GM12878 (cell line): ENCODE data around the gene SLC3A2. TPM values are rescaled to one million over a fixed set of nuclear protein-coding genes. Genes with fewer than 3 reads are reported as not detected.

Experiments used
- ATAC-seq: fragments of 200-7000 bp; cut with Tn5 transposase; 3 replicates; pipeline ENCODE4 v1.9.1; 2020; ENCODE audit warnings: mild to moderate bottlenecking, moderate library complexity
- BruUV-seq: library from RNA; stranded (reverse); fragments of 400-500 nt; replicated peaks from 2 replicates; lab custom pipeline; 2021; lab: Mats Ljungman, UMichigan
- CTCF ChIA-PET: fragments of 300-600 bp; sonication (Branson Sonifier 250); formaldehyde crosslinking; extraction: SDS; loops from one replicate; lab custom pipeline; 2021; ENCODE audit warnings: inconsistent platforms; lab: Yijun Ruan, JAX
- POLR2A ChIA-PET: fragments of 350-600 bp; formaldehyde crosslinking; extraction: SDS; loops from one replicate; lab custom pipeline; 2021; ENCODE audit warnings: inconsistent platforms; lab: Charles Lee
- RAD21 ChIA-PET: fragments of 300-600 bp; sonication (Branson Sonifier 250); formaldehyde crosslinking; loops from one replicate; lab custom pipeline; 2023; ENCODE audit warnings: antibody characterized with exemption; ENCODE audit not compliant: unreplicated experiment; lab: Charles Lee
- SMC1A ChIA-PET: fragments of 300-600 bp; sonication (Branson Sonifier 250); formaldehyde crosslinking; loops from one replicate; lab custom pipeline; 2023; ENCODE audit not compliant: unreplicated experiment, uncharacterized antibody; lab: Charles Lee
- DNase-seq: peaks from one replicate; pipeline ENCODE4 v3.0.0-alpha.2; 2011; ENCODE audit warnings: low read depth, low spot score
- FAIRE-seq: peaks from 3 replicates; lab custom pipeline; 2011; peaks lifted over from hg19 to GRCh38; lab: Jason Lieb, UNC
- H2AFZ ChIP-seq: 2 replicates; pipeline ENCODE4 v1.6.0; 2011; ENCODE audit warnings: low read depth, low read length, control low read depth; ENCODE audit not compliant: control insufficient read depth
- H3K27ac ChIP-seq: 2 replicates; pipeline ENCODE4 v1.5.1; 2011; ENCODE audit warnings: control low read depth; ENCODE audit not compliant: control insufficient read depth, insufficient read depth
- H3K27me3 ChIP-seq, 2 experiments: replicated peaks in 1 of 2; 2 replicates each; pipeline versions ENCODE4 v1.6.0 to v1.6.1; 2011; ENCODE audit warnings: low read length in 1 of 2; ENCODE audit not compliant: control insufficient read depth in 2 of 2, insufficient read depth in 2 of 2
- H3K36me3 ChIP-seq, 2 experiments: 2 replicates each; pipeline ENCODE4 v1.5.1; 2011; ENCODE audit warnings: low read length in 1 of 2; ENCODE audit not compliant: control insufficient read depth in 2 of 2, insufficient read depth in 2 of 2
- H3K4me1 ChIP-seq: 2 replicates; pipeline ENCODE4 v1.6.1; 2011; ENCODE audit warnings: mild to moderate bottlenecking, low read length, moderate library complexity, mixed read lengths; ENCODE audit not compliant: control insufficient read depth, insufficient read depth
- H3K4me2 ChIP-seq: 2 replicates; pipeline ENCODE4 v1.6.0; 2011; ENCODE audit warnings: control low read depth; ENCODE audit not compliant: control insufficient read depth, insufficient read depth
- H3K4me3 ChIP-seq: fragments of 200-600 bp; sonication (generic); 2 replicates; pipeline ENCODE4 v1.5.1; 2016
- H3K79me2 ChIP-seq: 2 replicates; pipeline ENCODE4 v1.6.0; 2011; ENCODE audit warnings: low read length; ENCODE audit not compliant: control insufficient read depth, insufficient read depth
- H3K9ac ChIP-seq: 2 replicates; pipeline ENCODE4 v1.8.0; 2011; ENCODE audit warnings: low read length, control low read depth, mixed read lengths; ENCODE audit not compliant: control insufficient read depth, insufficient read depth
- H3K9me3 ChIP-seq: replicated peaks from 3 replicates; pipeline ENCODE4 v1.5.1; 2011; ENCODE audit warnings: mild to moderate bottlenecking, low read length; ENCODE audit not compliant: control insufficient read depth, insufficient read depth
- H4K20me1 ChIP-seq: 2 replicates; pipeline ENCODE4 v1.6.0; 2011; ENCODE audit not compliant: control insufficient read depth, insufficient read depth
- BRCA1 ChIP-seq: IDR thresholded peaks from 2 replicates; pipeline ENCODE4 v1.6.1; 2011; ENCODE audit warnings: low read depth, low read length, improper control_type of control experiment
- CBX5 ChIP-seq: sonication (generic); IDR thresholded peaks from 2 replicates; pipeline ENCODE4 v1.6.1; 2016; ENCODE audit warnings: low read depth, moderate library complexity, mild to moderate bottlenecking, inconsistent platforms
- CREM ChIP-seq: IDR thresholded peaks from 2 replicates; pipeline ENCODE4 v1.6.1; 2014; ENCODE audit warnings: antibody characterized with exemption, low read depth
- E4F1 ChIP-seq: fragments of 450-650 bp; IDR thresholded peaks from 2 replicates; pipeline ENCODE4 v1.6.1; 2018; ENCODE audit warnings: borderline replicate concordance, mild to moderate bottlenecking; ENCODE audit not compliant: partially characterized antibody
- FOS ChIP-seq: IDR thresholded peaks from 3 replicates; pipeline ENCODE4 v1.6.1; 2011; ENCODE audit warnings: borderline replicate concordance; ENCODE audit not compliant: insufficient read length; ENCODE audit errors: extremely low read depth
- HSF1 ChIP-seq: fragments of 150-350 bp; IDR thresholded peaks from 2 replicates; pipeline ENCODE4 v1.6.1; 2014; ENCODE audit warnings: mild to moderate bottlenecking, low read depth, low read length
- IKZF1 ChIP-seq: fragments of 450-650 bp; conservative IDR thresholded peaks from 2 replicates; pipeline ENCODE4 v1.6.1; 2017; ENCODE audit warnings: antibody characterized with exemption, mild to moderate bottlenecking
- IRF3 ChIP-seq: fragments of 450-650 bp; IDR thresholded peaks from 2 replicates; pipeline ENCODE4 v1.6.1; 2014; ENCODE audit warnings: mild to moderate bottlenecking
- JUNB ChIP-seq: IDR thresholded peaks from 2 replicates; pipeline ENCODE4 v1.6.1; 2016; ENCODE audit warnings: antibody characterized with exemption, mild to moderate bottlenecking
- NFYA ChIP-seq: IDR thresholded peaks from 2 replicates; pipeline ENCODE4 v1.6.1; 2011; ENCODE audit warnings: low read depth, mild to moderate bottlenecking, low read length, improper control_type of control experiment, borderline replicate concordance
- PAX5 ChIP-seq: IDR thresholded peaks from 2 replicates; pipeline ENCODE4 v1.6.1; 2011; ENCODE audit warnings: low read depth, low read length, borderline replicate concordance
- PML ChIP-seq: IDR thresholded peaks from 2 replicates; pipeline ENCODE4 v1.6.1; 2012; ENCODE audit warnings: low read length, inconsistent platforms
- POLR2AphosphoS2 ChIP-seq: IDR thresholded peaks from 2 replicates; pipeline ENCODE4 v1.6.1; 2011; ENCODE audit warnings: low read depth, mild to moderate bottlenecking, low read length, improper control_type of control experiment, moderate library complexity
- RUNX3 ChIP-seq: IDR thresholded peaks from 2 replicates; pipeline ENCODE4 v1.6.1; 2012; ENCODE audit warnings: low read length, inconsistent platforms
- SIX5 ChIP-seq: IDR thresholded peaks from 2 replicates; pipeline ENCODE4 v1.6.1; 2011; ENCODE audit warnings: mild to moderate bottlenecking, low read depth, low read length, moderate library complexity; ENCODE audit not compliant: severe bottlenecking
- SMAD5 ChIP-seq: IDR thresholded peaks from 2 replicates; pipeline ENCODE4 v1.6.1; 2016; ENCODE audit warnings: antibody characterized with exemption, low read depth
- SMARCA5 ChIP-seq: fragments of 450-650 bp; IDR thresholded peaks from 2 replicates; pipeline ENCODE4 v1.6.1; 2017; ENCODE audit warnings: mild to moderate bottlenecking
- ZBED1 ChIP-seq: IDR thresholded peaks from 2 replicates; pipeline ENCODE4 v1.6.1; 2016; ENCODE audit warnings: borderline replicate concordance
- ZNF217 ChIP-seq: fragments of 450-650 bp; IDR thresholded peaks from 2 replicates; pipeline ENCODE4 v1.6.1; 2017; ENCODE audit warnings: antibody characterized with exemption, mild to moderate bottlenecking
- WGBS: methylation state at CpG from one replicate; pipeline ENCODE4 v1.1.6; 2016; ENCODE audit warnings: low lambda C conversion rate; ENCODE audit not compliant: insufficient replicate concordance, insufficient coverage; ENCODE audit errors: missing lambda C conversion rate; 5-methylcytosine and 5-hydroxymethylcytosine counted together
- in situ Hi-C: fragments of 300-500 bp; cut with MboI; formaldehyde crosslinking; loops from 9 replicates; pipeline ENCODE4 v1.14.3; 2018; ENCODE audit warnings: mixed read lengths
- intact Hi-C: fragments of 100-400 bp; cut with micrococcal nuclease; formaldehyde crosslinking; loops from one replicate; pipeline ENCODE4 v1.14.2; 2022; ENCODE audit not compliant: unreplicated experiment
- polyA plus RNA-seq, 11 experiments: library from polyadenylated mRNA; depleted of rRNA in 4 of 11; unstranded in 6 of 11; stranded (reverse) in 5 of 11; fragments of >200 nt; fragmentation: Nextera tagmentation in 4 of 11; fragmentation: Illumina TruSeq in 1 of 11; extraction: Ambion mirVana in 4 of 11; extraction: Trizol in 1 of 11; gene quantifications; 1 replicate in 1 of 11; 2 replicates in 10 of 11; pipeline versions ENCODE4 v1.2.1 to v1.2.3, GENCODE V29; 2011 to 2016; ENCODE audit warnings: inconsistent platforms in 2 of 11, missing spikeins in 2 of 11, low read depth in 1 of 11
- total RNA-seq, 4 experiments: library from RNA; depleted of rRNA in 3 of 4; stranded (reverse); fragments of >200 nt in 3 of 4; fragmentation: Illumina TruSeq in 1 of 4; extraction: Trizol in 1 of 4; gene quantifications; 2 replicates each; pipeline versions ENCODE4 v1.2.1 to v1.2.3, GENCODE V29; 2013 to 2021

SLC3A2 gene
- total and polyA plus RNA-seq, 10 of the 15 experiments (the other 5 are each of a cell fraction or from before 2014, with no cell fraction given) = 6.9 to 158 (median 106) TPM

- ChIA-PET CTCF (interaction anchor here (0.6 to 3.3 kb wide), 9 partner anchors 12 to 240 kb away, joined by 3 to 31 read pairs (median 3); partner anchors contain the start of genes TMEM179B and TUT1), SMC1A (interaction anchor here (0.6 to 1.9 kb wide), 8 partner anchors 9 to 1147 kb away, joined by 3 to 7 read pairs (median 4); partner anchors contain the start of gene ZBTB3), POLR2A (interaction anchor here (0.5 to 2.9 kb wide), 25 partner anchors 10 to 839 kb away, joined by 3 to 50 read pairs (median 5); partner anchors contain the start of genes C11orf98, CSKMT, NXF1 and TMEM223), RAD21 (interaction anchor here (0.7 to 2.1 kb wide), 13 partner anchors 9 to 103 kb away, joined by 3 to 12 read pairs (median 4); partner anchors contain the start of genes NXF1, TMEM179B, TMEM223 and TTC9C)
- H3K9ac ChIP-seq = peak within 1 kb of the TSS; percentile 53
- peak within 1 kb of the TSS; percentile 84 for H3K27ac ChIP-seq
- no peaks in the 10 kb centered on the region for H4K20me1 ChIP-seq
- 1% methylated on average over 65 of the region's 65 CpGs for WGBS
- H3K4me3 ChIP-seq = peak within 1 kb of the TSS; percentile 99
- peak within 1 kb of the TSS; percentile 92 for H3K4me2 ChIP-seq
- H3K27me3 ChIP-seq = no peaks in the 10 kb centered on the region
- ATAC-seq (peak; percentile 93), DNase-seq (peak; percentile 93), FAIRE-seq (peak; percentile 86)
- peaks cover 8% of the 10 kb centered on the region for H3K4me1 ChIP-seq
- H3K9me3 ChIP-seq = no peaks in the 10 kb centered on the region
- H3K36me3 ChIP-seq = peaks cover 21 to 25% of the 10 kb centered on the region in 2 experiments
- TSS peak; percentile 79 for BruUV-seq
- in situ Hi-C loops (no loop called here), intact Hi-C loops (loop anchor here (10.0 kb wide), 1 partner anchor 237 kb away; the partner anchor contains the start of gene TUT1)
- H3K79me2 ChIP-seq = peaks cover 28% of the 10 kb centered on the region
- peak within 1 kb of the TSS; percentile 51 for H2AFZ ChIP-seq
- TF ChIP-seq ZNF217 (no peak), RUNX3 (peak; percentile 79), E4F1 (peak; percentile 66), BRCA1 (no peak), NFYA (peak; percentile 74), SIX5 (peak; percentile 6), IKZF1 (peak; percentile 61), PAX5 (peak; percentile 71; the same call in 1 of the 2 replicates), SMAD5 (peak; percentile 34; the same call in 1 of the 2 replicates), CBX5 (no peak), PML (peak; percentile 64; the same call in 1 of the 2 replicates), POLR2AphosphoS2 (peak; percentile 92; the same call in 1 of the 2 replicates), FOS (peak; percentile 80), JUNB (no peak), IRF3 (peak; percentile 88), SMARCA5 (peak; percentile 80), CREM (peak; percentile 89), HSF1 (no peak), ZBED1 (no peak)
Observed at GRCh38 chr11:62831520-62832335, 49.0 kb upstream of the SLC3A2 start, which contains the start of gene STX5. Gene STX5, minus strand, starts transcription at chr11:62832051. Its CDS starts 808 bp downstream, at chr11:62831243.
